Measurements from ENCODE around the gene MBD3.

MBD3 gene

DNA sequence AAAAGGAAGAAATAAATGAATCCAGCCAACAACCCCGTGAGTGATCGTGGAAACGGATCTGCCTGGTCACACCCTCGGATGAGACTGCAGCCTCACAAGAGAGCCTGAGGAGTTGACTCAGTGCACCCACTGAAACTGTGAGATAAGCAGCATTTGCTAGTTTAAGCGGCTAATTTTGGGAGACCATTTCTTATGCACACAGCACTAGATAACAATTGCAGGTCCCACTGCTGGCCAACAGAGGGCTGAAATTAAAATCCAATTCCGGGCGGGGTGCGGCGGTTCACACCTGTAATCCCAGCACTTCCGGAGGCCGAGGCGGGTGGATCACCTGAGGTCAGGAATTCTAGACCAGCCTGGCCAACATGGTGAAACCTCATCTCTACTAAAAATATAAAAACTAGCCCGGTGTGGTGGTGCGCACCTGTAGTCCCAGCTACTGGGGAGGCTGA lies 9.0 kb upstream of the MBD3 start:
- no peak overlapping the region for H3K27ac ChIP-seq
- no peak overlapping the region for H2AFZ ChIP-seq (ENCODE audit: low read depth)
- H3K4me3 ChIP-seq (IDR thresholded peaks at IDR 0.05; ENCODE audit: insufficient read depth, low read depth, low read length): no peak overlapping the region
- peak; percentile 49 for TF ChIP-seq CTCF (conservative IDR thresholded peaks at IDR 0.05; ENCODE audit: low read depth, low read length)
- no peak overlapping the region for H3K9ac ChIP-seq
- no peaks in the 10 kb centered on the region for H3K27me3 ChIP-seq (ENCODE audit: insufficient read depth, low read depth)
- no peaks in the 10 kb centered on the region; the same call in 1 of the 2 replicates for H3K36me3 ChIP-seq (ENCODE audit: insufficient read depth)
- peaks cover 42% of the 10 kb centered on the region for H3K79me2 ChIP-seq (ENCODE audit: insufficient read depth, low read depth)
- H4K20me1 ChIP-seq (ENCODE audit: insufficient read depth): no peaks in the 10 kb centered on the region
- H3K4me1 ChIP-seq (ENCODE audit: low read depth, poor library complexity, severe bottlenecking): peaks cover 14% of the 10 kb centered on the region
- no peak overlapping the region for H3K4me2 ChIP-seq

DNA sequence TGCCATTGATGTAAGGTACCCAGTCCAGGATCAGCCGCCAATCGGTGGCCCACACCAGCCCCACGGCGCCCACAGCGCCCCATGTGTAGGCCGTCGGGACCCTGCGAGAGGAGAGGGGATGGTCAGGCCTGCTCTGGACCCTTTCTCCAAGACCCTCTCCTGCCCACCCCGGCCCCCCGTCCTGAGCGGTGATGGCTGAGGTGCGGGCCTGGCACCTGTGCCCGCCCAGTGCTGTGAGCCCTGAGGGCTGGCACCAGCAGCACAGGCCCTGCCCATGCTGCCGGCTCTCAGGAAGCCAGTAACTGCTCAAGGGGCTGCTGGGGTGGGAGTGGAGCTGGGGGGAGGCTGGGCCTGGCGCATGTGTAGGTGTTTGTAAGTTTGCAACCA lies 6.8 kb upstream of the MBD3 start:
- H3K27me3 ChIP-seq (ENCODE audit: insufficient read depth, low read depth): no peaks in the 10 kb centered on the region
- H3K36me3 ChIP-seq (ENCODE audit: insufficient read depth): no peaks in the 10 kb centered on the region; the same call in 1 of the 2 replicates
- H3K9ac ChIP-seq: no peak overlapping the region
- H3K79me2 ChIP-seq (ENCODE audit: insufficient read depth, low read depth): peaks cover 35% of the 10 kb centered on the region
- no peak overlapping the region for H3K27ac ChIP-seq
- no peak overlapping the region for H2AFZ ChIP-seq (ENCODE audit: low read depth)
- H4K20me1 ChIP-seq (ENCODE audit: insufficient read depth): no peaks in the 10 kb centered on the region
- no peak overlapping the region for H3K4me2 ChIP-seq
- no peak for TF ChIP-seq CTCF (conservative IDR thresholded peaks at IDR 0.05; ENCODE audit: low read depth, low read length)
- no peak overlapping the region for H3K4me3 ChIP-seq (IDR thresholded peaks at IDR 0.05; ENCODE audit: insufficient read depth, low read depth, low read length)
- H3K4me1 ChIP-seq (ENCODE audit: low read depth, poor library complexity, severe bottlenecking): peaks cover 9% of the 10 kb centered on the region

- H3K79me2 ChIP-seq (ENCODE audit: insufficient read depth, low read depth): peaks cover 29% of the 10 kb centered on the region
- H3K27ac ChIP-seq: no peak overlapping the region
These were observed 6.3 kb upstream of the MBD3 start for GRCh38 chr19:1598777-1599459.

GRCh38 chr19:1593501-1593772 lies 772 bp upstream of the MBD3 start:
- no peaks in the 10 kb centered on the region for H3K27me3 ChIP-seq (ENCODE audit: insufficient read depth, low read depth)

More at GRCh38 chr19:1598777-1599459, 6.3 kb upstream of the MBD3 start:
- Histone ChIP-seq H3K27me3 (ENCODE audit: insufficient read depth, low read depth) (no peaks in the 10 kb centered on the region), H3K9ac (no peak overlapping the region), H3K4me3 (IDR thresholded peaks at IDR 0.05; ENCODE audit: insufficient read depth, low read depth, low read length) (no peak overlapping the region), H3K36me3 (ENCODE audit: insufficient read depth) (no peaks in the 10 kb centered on the region; the same call in 1 of the 2 replicates), H2AFZ (ENCODE audit: low read depth) (no peak overlapping the region), H3K4me1 (ENCODE audit: low read depth, poor library complexity, severe bottlenecking) (peaks cover 3% of the 10 kb centered on the region), H3K4me2 (no peak overlapping the region), H4K20me1 (ENCODE audit: insufficient read depth) (no peaks in the 10 kb centered on the region)
- TF ChIP-seq CTCF (conservative IDR thresholded peaks at IDR 0.05; ENCODE audit: low read depth, low read length): no peak

More at GRCh38 chr19:1593501-1593772, 772 bp upstream of the MBD3 start:
- Histone ChIP-seq H3K4me1 (ENCODE audit: low read depth, poor library complexity, severe bottlenecking) (peaks cover 20% of the 10 kb centered on the region), H3K9ac (no peak overlapping the region), H2AFZ (ENCODE audit: low read depth) (peak overlapping the region; percentile 78), H3K27ac (no peak overlapping the region), H3K79me2 (ENCODE audit: insufficient read depth, low read depth) (peaks cover 37% of the 10 kb centered on the region), H3K4me2 (peak overlapping the region; percentile 82; the same call in 1 of the 2 replicates), H4K20me1 (ENCODE audit: insufficient read depth) (no peaks in the 10 kb centered on the region), H3K4me3 (IDR thresholded peaks at IDR 0.05; ENCODE audit: insufficient read depth, low read depth, low read length) (no peak overlapping the region), H3K36me3 (ENCODE audit: insufficient read depth) (no peaks in the 10 kb centered on the region; the same call in 1 of the 2 replicates)
- no peak for TF ChIP-seq CTCF (conservative IDR thresholded peaks at IDR 0.05; ENCODE audit: low read depth, low read length)

Measured in KMS-11 (cell line).